ENCODE results near the gene C1orf116.

DNA sequence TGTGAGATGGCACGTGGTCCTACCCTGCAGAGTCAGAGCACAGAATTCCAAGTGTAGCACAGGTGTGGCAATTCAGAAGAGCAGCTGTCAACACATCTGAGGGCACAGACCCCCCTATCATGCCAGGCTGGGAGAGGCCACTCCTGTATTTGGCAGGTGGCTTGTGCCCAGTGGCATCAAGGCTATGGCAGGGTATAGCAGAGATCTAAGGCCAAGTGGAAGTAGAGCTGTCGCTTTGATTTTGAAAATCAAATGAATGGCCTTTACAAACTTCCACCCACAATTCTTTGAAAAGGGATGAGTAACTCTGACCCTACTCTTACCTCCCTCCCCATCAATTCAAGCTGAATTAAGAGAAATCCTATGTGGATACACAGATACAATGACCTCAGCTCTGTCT lies 13.4 kb downstream of the C1orf116 start:
- TF ChIP-seq, protein P1, sequence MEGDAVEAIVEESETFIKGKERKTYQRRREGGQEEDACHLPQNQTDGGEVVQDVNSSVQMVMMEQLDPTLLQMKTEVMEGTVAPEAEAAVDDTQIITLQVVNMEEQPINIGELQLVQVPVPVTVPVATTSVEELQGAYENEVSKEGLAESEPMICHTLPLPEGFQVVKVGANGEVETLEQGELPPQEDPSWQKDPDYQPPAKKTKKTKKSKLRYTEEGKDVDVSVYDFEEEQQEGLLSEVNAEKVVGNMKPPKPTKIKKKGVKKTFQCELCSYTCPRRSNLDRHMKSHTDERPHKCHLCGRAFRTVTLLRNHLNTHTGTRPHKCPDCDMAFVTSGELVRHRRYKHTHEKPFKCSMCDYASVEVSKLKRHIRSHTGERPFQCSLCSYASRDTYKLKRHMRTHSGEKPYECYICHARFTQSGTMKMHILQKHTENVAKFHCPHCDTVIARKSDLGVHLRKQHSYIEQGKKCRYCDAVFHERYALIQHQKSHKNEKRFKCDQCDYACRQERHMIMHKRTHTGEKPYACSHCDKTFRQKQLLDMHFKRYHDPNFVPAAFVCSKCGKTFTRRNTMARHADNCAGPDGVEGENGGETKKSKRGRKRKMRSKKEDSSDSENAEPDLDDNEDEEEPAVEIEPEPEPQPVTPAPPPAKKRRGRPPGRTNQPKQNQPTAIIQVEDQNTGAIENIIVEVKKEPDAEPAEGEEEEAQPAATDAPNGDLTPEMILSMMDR (IDR thresholded peaks at IDR 0.05; ENCODE audit: poor library complexity, severe bottlenecking) = no peak
- TF ChIP-seq SMC3 (conservative IDR thresholded peaks at IDR 0.05; ENCODE audit: poor library complexity) = no peak
- TF ChIP-seq TAF1 (IDR thresholded peaks at IDR 0.05; ENCODE audit: low read depth) = no peak

Data from neural cell (in vitro differentiated cells).